H9 (cell line): ENCODE results near the gene EZH2. TPM values are rescaled to one million over a fixed set of nuclear protein-coding genes. Genes with fewer than 3 reads are reported as not detected.

Experiments used
- DNase-seq: peaks from one replicate; pipeline ENCODE4 v3.0.0-alpha.2; 2017
- H2AFZ ChIP-seq: one replicate; pipeline ENCODE4 v1.6.1; 2013; ENCODE audit warnings: mild to moderate bottlenecking, low read length, control low read depth, moderate library complexity
- H2AK5ac ChIP-seq: 2 replicates; pipeline ENCODE4 v1.6.1; 2013; ENCODE audit warnings: low read length, control low read depth, mixed read lengths; ENCODE audit not compliant: insufficient read length
- H2BK120ac ChIP-seq: one replicate; pipeline ENCODE4 v1.6.1; 2013; ENCODE audit warnings: low read depth, mild to moderate bottlenecking, low read length, control low read depth, inconsistent platforms; ENCODE audit not compliant: poor library complexity, severe bottlenecking
- H2BK12ac ChIP-seq: 2 replicates; pipeline ENCODE4 v1.6.1; 2013; ENCODE audit warnings: low read length, control low read depth, mixed read lengths, low read depth; ENCODE audit not compliant: insufficient read length
- H2BK15ac ChIP-seq: 2 replicates; pipeline ENCODE4 v1.6.1; 2013; ENCODE audit warnings: low read depth, low read length, control low read depth
- H2BK20ac ChIP-seq: one replicate; pipeline ENCODE4 v1.6.1; 2013; ENCODE audit warnings: low read depth, mild to moderate bottlenecking, low read length, control low read depth, inconsistent platforms; ENCODE audit not compliant: poor library complexity, severe bottlenecking
- H2BK5ac ChIP-seq: 2 replicates; pipeline ENCODE4 v1.6.1; 2013; ENCODE audit warnings: low read length, control low read depth, mixed read lengths; ENCODE audit not compliant: insufficient read length
- H3K14ac ChIP-seq: 2 replicates; pipeline ENCODE4 v1.6.1; 2013; ENCODE audit warnings: low read length, control low read depth; ENCODE audit not compliant: insufficient read depth
- H3K18ac ChIP-seq: 2 replicates; pipeline ENCODE4 v1.6.1; 2013; ENCODE audit warnings: low read depth, mild to moderate bottlenecking, mixed read lengths, low read length, control low read depth; ENCODE audit not compliant: insufficient read length
- H3K23ac ChIP-seq: 2 replicates; pipeline ENCODE4 v1.6.1; 2013; ENCODE audit warnings: low read length, control low read depth, mixed read lengths, low read depth; ENCODE audit not compliant: insufficient read length
- H3K23me2 ChIP-seq: 2 replicates; pipeline ENCODE4 v1.6.1; 2013; ENCODE audit warnings: low read depth, mild to moderate bottlenecking, mixed read lengths, low read length, control low read depth; ENCODE audit not compliant: insufficient read length, poor library complexity, severe bottlenecking
- H3K27ac ChIP-seq: 2 replicates; pipeline ENCODE4 v1.5.1; 2013; ENCODE audit warnings: low read length, control low read depth, mixed read lengths, low read depth; ENCODE audit not compliant: insufficient read length
- H3K27me3 ChIP-seq: 2 replicates; pipeline ENCODE4 v1.6.1; 2013; ENCODE audit warnings: low read length, control low read depth, inconsistent platforms; ENCODE audit not compliant: insufficient read depth
- H3K4ac ChIP-seq: 2 replicates; pipeline ENCODE4 v1.6.1; 2013; ENCODE audit warnings: low read depth, mild to moderate bottlenecking, control low read depth, inconsistent platforms, low read length, moderate library complexity
- H3K4me1 ChIP-seq: 2 replicates; pipeline ENCODE4 v1.6.1; 2013; ENCODE audit warnings: low read length, control low read depth, inconsistent platforms; ENCODE audit not compliant: insufficient read depth
- H3K4me2 ChIP-seq: 2 replicates; pipeline ENCODE4 v1.6.1; 2013; ENCODE audit warnings: low read length, control low read depth, mixed read lengths; ENCODE audit not compliant: insufficient read length, insufficient read depth
- H3K56ac ChIP-seq: 2 replicates; pipeline ENCODE4 v1.6.1; 2013; ENCODE audit warnings: low read depth, mild to moderate bottlenecking, mixed read lengths, low read length, control low read depth; ENCODE audit not compliant: insufficient read length
- H3K79me1 ChIP-seq: 2 replicates; pipeline ENCODE4 v1.6.1; 2013; ENCODE audit warnings: low read depth, mild to moderate bottlenecking, moderate library complexity, low read length, control low read depth, inconsistent platforms; ENCODE audit not compliant: insufficient read depth, poor library complexity, severe bottlenecking
- H3K79me2 ChIP-seq: 2 replicates; pipeline ENCODE4 v1.6.1; 2013; ENCODE audit warnings: low read length, control low read depth, inconsistent platforms; ENCODE audit not compliant: insufficient read depth
- H3K9ac ChIP-seq: 2 replicates; pipeline ENCODE4 v1.6.1; 2013; ENCODE audit warnings: low read length, control low read depth, mixed read lengths; ENCODE audit not compliant: insufficient read length; ENCODE audit errors: extremely low read depth
- H3K9me3 ChIP-seq: one replicate; pipeline ENCODE4 v1.6.1; 2013; ENCODE audit warnings: low read depth, low read length, inconsistent platforms; ENCODE audit not compliant: control insufficient read depth
- H3T11ph ChIP-seq: one replicate; pipeline ENCODE4 v1.6.1; 2013; ENCODE audit warnings: mild to moderate bottlenecking, low read length, control low read depth, inconsistent platforms
- H4K20me1 ChIP-seq: one replicate; pipeline ENCODE4 v1.6.1; 2013; ENCODE audit not compliant: control insufficient read depth, insufficient read length, insufficient read depth
- H4K5ac ChIP-seq: 2 replicates; pipeline ENCODE4 v1.6.1; 2013; ENCODE audit warnings: low read depth, mild to moderate bottlenecking, mixed read lengths, low read length, control low read depth; ENCODE audit not compliant: insufficient read length
- H4K8ac ChIP-seq: replicated peaks from 2 replicates; pipeline ENCODE4 v1.6.1; 2013; ENCODE audit warnings: low read length, control low read depth, mixed read lengths, low read depth; ENCODE audit not compliant: insufficient read length
- H4K91ac ChIP-seq: 2 replicates; pipeline ENCODE4 v1.6.1; 2013; ENCODE audit warnings: low read depth, mild to moderate bottlenecking, moderate library complexity, mixed read lengths, low read length, control low read depth; ENCODE audit not compliant: insufficient read length
- H3K27ac Mint-ChIP-seq, 3 experiments: 2 replicates in 2 of 3; 3 replicates in 1 of 3; pipeline ENCODE4 v1.8.0; 2020 to 2021; ENCODE audit warnings: mixed read lengths in 3 of 3, mild to moderate bottlenecking in 1 of 3, moderate library complexity in 1 of 3
- H3K27me3 Mint-ChIP-seq: 2 replicates; pipeline ENCODE4 v1.8.0; 2021; ENCODE audit warnings: low read depth, mild to moderate bottlenecking, moderate library complexity, mixed read lengths
- H3K36me3 Mint-ChIP-seq, 3 experiments: 2 replicates in 2 of 3; 3 replicates in 1 of 3; pipeline ENCODE4 v1.8.0; 2020 to 2021; ENCODE audit warnings: low read depth in 3 of 3, mixed read lengths in 3 of 3; ENCODE audit not compliant: insufficient read depth in 1 of 3
- H3K4me1 Mint-ChIP-seq, 2 experiments: 2 replicates each; pipeline ENCODE4 v1.8.0; 2020; ENCODE audit warnings: mixed read lengths in 2 of 2
- H3K4me3 Mint-ChIP-seq, 2 experiments: 2 replicates in 1 of 2; 3 replicates in 1 of 2; pipeline ENCODE4 v1.8.0; 2020 to 2021; ENCODE audit warnings: mild to moderate bottlenecking in 2 of 2, mixed read lengths in 2 of 2, moderate library complexity in 1 of 2
- H3K9me3 Mint-ChIP-seq, 2 experiments: 2 replicates in 1 of 2; 3 replicates in 1 of 2; pipeline ENCODE4 v1.8.0; 2020; ENCODE audit warnings: mild to moderate bottlenecking in 2 of 2, mixed read lengths in 2 of 2, moderate library complexity in 1 of 2
- WGBS: extraction: QIAGEN DNeasy Blood & Tissue Kit; methylation state at CpG from one replicate; pipeline ENCODE4 v1.1.7; 2013; ENCODE audit warnings: missing lambda C conversion rate, low lambda C conversion rate, mixed read lengths; ENCODE audit not compliant: insufficient read length; ENCODE audit errors: extremely low coverage; 5-methylcytosine and 5-hydroxymethylcytosine counted together
- total RNA-seq: library from RNA; stranded (reverse); gene quantifications from 2 replicates; pipeline ENCODE4 v1.2.1, GENCODE V29; 2021
- TF ChIP-seq, protein P1 (sequence below): fragments of 200-600 bp; sonication (generic); conservative IDR thresholded peaks from 3 replicates; pipeline ENCODE4 v1.8.0; 2021; ENCODE audit warnings: antibody characterized with exemption, mild to moderate bottlenecking

EZH2 gene
- total RNA-seq, 1 experiment from 2014 or later: 41.3 TPM

GRCh38 chr7:148856891-148857290 lies 27.2 kb downstream of the EZH2 start:
- Histone ChIP-seq H3K27ac (no peak overlapping the region), H3K14ac (no peak overlapping the region), H3K56ac (no peak overlapping the region), H2BK12ac (no peak overlapping the region), H2BK20ac (no peak overlapping the region), H2BK120ac (no peak overlapping the region), H4K5ac (no peak overlapping the region), H3K23me2 (no peaks in the 10 kb centered on the region), H3K4me2 (no peak overlapping the region), H2BK5ac (no peak overlapping the region), H2AK5ac (no peak overlapping the region), H3K18ac (no peak overlapping the region), H3K4me1 (no peaks in the 10 kb centered on the region; the same call in 1 of the 2 replicates), H3K79me2 (peaks cover 36% of the 10 kb centered on the region; the same call in 1 of the 2 replicates), H3K4ac (no peak overlapping the region), H4K8ac (no peak overlapping the region), H2BK15ac (no peak overlapping the region), H3K9ac (no peak overlapping the region), H3K27me3 (no peaks in the 10 kb centered on the region), H2AFZ (no peak overlapping the region), H4K91ac (no peak overlapping the region), H4K20me1 (no peaks in the 10 kb centered on the region), H3T11ph (no peak overlapping the region), H3K79me1 (peaks cover 4% of the 10 kb centered on the region), H3K9me3 (no peaks in the 10 kb centered on the region), H3K23ac (no peak overlapping the region)
- no peak for DNase-seq
- peaks cover 19 to 25% of the 10 kb centered on the region in 2 experiments for H3K4me1 Mint-ChIP-seq
- H3K9me3 Mint-ChIP-seq: no peaks in the 10 kb centered on the region
- no peaks in the 10 kb centered on the region for H3K27me3 Mint-ChIP-seq
- TF ChIP-seq, protein P1, sequence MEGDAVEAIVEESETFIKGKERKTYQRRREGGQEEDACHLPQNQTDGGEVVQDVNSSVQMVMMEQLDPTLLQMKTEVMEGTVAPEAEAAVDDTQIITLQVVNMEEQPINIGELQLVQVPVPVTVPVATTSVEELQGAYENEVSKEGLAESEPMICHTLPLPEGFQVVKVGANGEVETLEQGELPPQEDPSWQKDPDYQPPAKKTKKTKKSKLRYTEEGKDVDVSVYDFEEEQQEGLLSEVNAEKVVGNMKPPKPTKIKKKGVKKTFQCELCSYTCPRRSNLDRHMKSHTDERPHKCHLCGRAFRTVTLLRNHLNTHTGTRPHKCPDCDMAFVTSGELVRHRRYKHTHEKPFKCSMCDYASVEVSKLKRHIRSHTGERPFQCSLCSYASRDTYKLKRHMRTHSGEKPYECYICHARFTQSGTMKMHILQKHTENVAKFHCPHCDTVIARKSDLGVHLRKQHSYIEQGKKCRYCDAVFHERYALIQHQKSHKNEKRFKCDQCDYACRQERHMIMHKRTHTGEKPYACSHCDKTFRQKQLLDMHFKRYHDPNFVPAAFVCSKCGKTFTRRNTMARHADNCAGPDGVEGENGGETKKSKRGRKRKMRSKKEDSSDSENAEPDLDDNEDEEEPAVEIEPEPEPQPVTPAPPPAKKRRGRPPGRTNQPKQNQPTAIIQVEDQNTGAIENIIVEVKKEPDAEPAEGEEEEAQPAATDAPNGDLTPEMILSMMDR: no peak
- H3K4me3 Mint-ChIP-seq: no peak overlapping the region
- no CpG with 5 or more reads among the region's 5 CpGs for WGBS
- H3K36me3 Mint-ChIP-seq: peaks cover 0 to 4% (median 0%) of the 10 kb centered on the region in 3 experiments; a peak in 1 of 7 replicates
- H3K27ac Mint-ChIP-seq: peak overlapping the region in 1 of 3 experiments; percentile 10; a peak in 1 of 7 replicates
